GM21723 (cell line): ENCODE measurements around the gene SLAMF6.
"Not testable (repeated sequence)": the region's sequence is repeated elsewhere in the genome, so short reads cannot be mapped to it uniquely, and the experiment has no call there.

Source experiments
- ATAC-seq: cut with Tn5 transposase; IDR thresholded peaks from one replicate; pipeline ENCODE4 v1.9.1; 2021; ENCODE audit warnings: mild to moderate bottlenecking, moderate library complexity; ENCODE audit not compliant: unreplicated experiment

SLAMF6 gene

GRCh38 chr1:160522622-160523345 is at the start of gene SLAMF6:
SLAMF6 (minus strand) TSS chr1:160523255; CDS start chr1:160523192, 63 bp downstream.
- ATAC-seq = peak; percentile 42

- ATAC-seq = no peak
These were observed 47.8 kb upstream of the SLAMF6 start for GRCh38 chr1:160570840-160571239.

DNA sequence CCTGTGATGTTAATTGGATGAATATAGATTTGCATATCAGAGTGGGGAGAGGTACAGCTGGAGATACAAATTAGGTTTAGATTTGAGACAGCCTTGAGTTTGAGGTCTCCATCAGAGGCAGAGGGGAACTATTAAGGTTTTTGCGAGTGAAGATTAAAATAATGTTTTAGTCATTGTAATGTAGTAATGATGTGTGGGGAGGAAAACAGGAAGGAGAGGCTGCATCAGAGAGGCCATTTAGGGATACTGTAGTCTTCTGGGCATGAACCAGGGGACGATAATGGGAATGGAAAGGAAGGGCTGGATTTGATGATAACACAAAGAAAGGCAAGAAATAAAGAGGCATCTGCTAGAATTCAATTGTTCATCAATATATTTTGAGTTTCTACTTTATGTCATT is 46.8 kb upstream of the SLAMF6 start:
- no peak for ATAC-seq

DNA sequence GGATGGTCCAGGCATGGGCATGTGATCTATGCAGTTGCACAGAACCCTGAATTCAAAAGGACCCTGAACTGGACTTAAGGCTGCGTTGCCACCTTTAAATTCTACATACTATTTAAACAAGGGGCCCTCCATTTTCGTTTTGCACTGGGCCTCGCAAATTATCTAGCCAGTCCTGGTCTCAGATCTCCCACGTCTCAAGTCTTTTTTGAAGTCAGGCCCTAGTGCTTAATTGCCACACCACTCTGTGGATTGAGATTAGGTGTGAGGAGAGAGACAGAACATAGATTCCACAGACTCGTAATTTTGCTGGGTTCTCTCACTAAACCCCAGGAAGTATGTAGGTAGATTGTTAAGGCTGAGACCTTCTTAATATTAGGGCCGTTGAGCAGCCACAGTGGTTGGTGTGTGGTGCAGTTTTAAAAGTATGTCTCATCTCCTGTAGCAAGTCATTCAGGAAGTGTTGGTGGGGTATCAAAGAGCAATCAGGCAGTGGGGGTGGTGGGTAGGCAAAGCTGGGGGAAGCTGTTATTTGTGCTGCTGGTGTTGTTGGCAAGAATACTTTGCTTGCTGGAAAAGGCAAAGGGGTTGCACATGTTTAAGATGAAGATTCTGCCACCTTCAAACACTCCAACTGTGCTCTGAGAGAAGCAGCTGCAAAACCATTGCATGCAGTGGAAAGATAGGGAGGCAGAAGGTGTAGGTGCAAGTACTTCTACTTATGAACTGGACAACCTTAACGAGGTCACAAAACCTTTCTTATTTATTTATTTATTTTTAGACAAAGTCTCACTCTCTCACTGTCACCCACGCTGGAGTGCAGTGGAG is 45.0 kb upstream of the SLAMF6 start:
- no peak for ATAC-seq

GRCh38 chr1:160567341-160567740 is 44.3 kb upstream of the SLAMF6 start:
- no peak for ATAC-seq

DNA sequence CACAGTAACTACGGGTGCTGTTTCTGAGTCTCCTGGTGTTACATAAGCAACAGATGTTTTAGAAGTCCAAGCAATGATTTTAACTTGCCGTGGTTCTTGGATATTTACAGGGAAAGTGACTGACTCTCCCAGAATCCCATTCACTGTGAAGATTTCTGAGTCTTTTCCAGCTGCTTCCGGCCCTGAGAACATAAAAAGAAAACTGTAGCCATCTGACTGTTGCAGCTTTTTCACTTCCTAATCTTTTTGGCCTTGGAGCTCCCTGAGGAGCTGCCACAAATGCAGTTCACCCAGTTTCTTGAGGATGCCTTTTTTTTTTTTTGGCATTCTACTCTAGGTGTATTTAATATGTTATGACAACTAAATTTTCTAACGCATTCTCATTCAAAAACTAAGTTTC is 42.5 kb upstream of the SLAMF6 start:
- ATAC-seq = no peak

DNA sequence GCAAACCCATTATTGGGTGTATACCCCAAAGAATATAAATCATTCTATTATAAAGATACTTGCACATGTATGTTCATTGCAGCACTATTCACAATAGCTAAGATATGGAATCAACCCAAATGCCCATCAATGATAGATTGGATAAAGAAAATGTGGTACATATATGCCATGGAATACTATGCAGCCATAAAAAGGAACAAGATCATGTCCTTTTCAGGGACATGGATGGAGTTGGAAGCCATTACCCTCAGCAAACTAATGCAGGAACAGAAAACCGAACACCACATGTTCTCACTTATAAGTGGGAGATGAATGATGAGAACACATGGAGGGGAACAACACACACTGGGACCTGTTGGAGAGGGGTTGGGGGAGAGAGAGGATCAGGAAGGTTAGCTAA is 40.2 kb upstream of the SLAMF6 start:
- not testable (repeated sequence) for ATAC-seq

GRCh38 chr1:160562745-160563144 is 39.7 kb upstream of the SLAMF6 start:
- not testable (repeated sequence) for ATAC-seq

DNA sequence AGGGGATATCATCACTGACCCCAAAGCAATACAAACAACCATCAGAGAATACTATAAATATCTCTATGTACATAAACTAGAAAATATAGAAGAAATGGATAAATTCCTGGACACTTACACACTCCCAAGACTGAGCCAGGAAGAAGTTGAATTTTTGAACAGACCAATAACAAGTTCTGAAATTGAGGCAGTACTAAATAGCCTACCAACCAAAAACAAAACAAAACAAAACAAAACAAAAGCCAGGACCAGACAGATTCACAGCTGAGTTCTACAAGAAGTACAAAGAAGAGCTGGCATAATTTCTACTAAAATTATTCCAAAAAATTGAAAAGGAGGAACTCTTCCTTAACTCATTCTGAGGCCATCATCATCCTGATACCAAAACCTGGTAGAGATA is 37.8 kb upstream of the SLAMF6 start:
- no peak for ATAC-seq

DNA sequence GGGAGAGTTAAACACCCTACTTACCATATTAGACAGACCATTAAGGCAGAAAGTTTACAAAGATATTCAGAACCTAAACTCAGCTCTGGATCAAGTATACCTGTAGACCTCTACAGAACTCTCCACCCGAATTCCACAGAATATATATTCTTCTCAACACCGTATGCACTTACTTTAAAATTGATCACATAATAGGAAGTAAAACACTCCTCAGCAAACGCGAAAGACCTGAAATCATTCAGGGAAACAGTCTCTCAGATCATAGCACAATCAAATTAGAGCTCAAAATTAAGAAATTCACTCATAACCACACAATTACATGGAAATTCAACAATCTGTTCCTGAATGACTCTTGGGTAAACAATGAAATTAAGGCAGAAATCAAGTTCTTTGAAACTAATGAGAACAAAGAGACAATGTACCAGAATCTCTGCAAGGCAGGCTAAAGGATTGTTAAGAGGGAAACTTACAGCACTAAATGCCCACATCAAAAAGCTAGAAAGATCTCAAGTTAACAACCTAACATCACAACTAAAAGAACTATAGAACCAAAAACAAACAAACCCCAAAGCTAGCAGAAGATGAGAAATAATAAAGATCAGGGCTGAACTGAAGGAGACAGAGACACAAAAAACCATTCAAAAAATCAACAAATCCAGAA is 37.1 kb upstream of the SLAMF6 start:
- no peak for ATAC-seq

DNA sequence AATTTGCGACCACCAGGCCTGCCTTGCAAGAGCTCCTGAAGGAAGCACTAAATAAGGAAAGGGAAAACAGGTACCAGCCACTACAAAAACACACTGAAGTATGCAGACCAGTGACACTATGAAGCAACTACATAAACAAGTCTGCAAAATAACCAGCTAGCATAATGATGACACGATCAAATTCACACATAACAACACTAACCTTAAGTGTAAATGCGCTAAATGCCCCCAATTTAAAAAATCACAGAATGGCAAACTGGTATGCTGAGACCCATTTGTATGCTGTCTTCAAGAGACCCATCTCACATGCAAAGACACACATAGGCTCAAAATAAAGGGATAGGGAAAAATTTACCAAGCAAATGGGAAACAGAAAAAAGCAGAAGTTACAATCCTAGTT is 36.4 kb upstream of the SLAMF6 start:
- not testable (repeated sequence) for ATAC-seq

DNA sequence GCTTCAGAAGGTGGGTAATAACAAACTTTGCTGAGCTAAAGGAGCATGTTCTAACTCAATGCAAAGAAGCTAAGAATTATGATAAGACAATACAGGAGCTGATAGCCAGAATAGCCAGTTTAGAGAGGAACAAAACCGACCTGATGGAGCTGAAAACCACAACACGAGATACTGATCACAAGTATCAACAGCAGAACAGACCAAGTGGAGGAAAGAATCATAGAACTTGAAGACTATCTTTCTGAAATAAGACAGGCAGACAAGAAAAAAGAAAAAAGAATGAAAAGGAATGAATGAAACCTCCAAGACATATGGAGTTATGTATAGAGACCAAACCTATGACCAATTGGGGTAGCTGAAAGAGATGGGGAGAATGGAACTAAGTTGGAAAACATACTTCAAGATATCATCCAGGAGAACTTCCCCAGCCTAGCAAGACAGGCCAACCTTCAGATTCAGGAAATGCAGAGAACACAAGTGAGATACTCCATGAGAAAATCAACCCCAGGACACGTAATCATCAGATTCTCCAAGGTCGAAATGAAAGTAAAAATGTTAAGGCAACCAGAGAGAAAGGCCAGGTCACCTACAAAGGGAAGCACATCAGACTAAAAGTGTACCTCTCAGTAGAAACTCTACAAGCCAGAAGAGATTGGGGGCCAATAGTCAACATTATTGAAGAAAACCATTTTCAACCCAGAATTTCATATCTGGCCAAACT is 35.8 kb upstream of the SLAMF6 start:
- no peak for ATAC-seq

- ATAC-seq = no peak
These were observed 30.7 kb upstream of the SLAMF6 start for GRCh38 chr1:160553778-160554177.

DNA sequence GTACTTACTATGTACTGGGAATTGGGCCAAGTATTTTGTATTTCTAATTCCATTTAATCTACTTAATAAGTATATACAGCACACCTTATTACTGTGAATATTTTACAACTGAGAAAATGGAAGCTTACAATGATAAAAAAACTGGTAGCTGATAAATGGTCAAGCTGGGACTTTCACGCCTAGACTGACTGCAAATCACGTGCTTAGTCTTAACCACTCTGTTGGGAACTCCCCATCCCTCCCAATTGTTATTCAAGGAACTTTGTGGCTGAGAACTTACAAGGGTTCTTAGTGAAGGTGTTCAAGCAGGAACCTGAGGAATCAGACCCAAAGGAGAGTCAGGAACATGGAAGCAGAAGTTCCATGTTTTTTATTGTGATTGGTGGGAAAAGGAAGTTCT is 29.4 kb upstream of the SLAMF6 start:
- ATAC-seq = no peak

DNA sequence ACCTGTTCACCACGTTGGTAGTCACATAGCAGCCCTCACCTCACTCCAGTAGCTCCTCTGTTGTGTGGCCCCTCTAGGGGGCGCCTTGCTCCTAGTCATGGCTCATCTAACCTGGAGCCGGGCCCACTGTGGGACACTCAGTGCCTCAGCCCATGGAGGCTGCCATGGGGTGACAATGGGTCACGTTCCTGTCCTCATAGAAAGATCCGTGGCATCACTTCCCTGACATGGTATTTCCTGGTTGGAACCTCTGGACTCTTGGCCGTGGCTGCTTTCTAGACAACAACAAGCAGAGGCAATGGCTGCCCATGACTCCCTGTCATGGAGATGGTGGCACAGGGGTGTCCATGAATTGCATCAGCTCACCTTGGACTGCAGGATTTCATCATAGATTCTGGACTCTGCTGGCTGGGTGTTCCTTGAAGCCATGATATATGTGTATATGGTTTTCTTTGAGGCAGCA is 27.5 kb upstream of the SLAMF6 start:
- no peak for ATAC-seq

DNA sequence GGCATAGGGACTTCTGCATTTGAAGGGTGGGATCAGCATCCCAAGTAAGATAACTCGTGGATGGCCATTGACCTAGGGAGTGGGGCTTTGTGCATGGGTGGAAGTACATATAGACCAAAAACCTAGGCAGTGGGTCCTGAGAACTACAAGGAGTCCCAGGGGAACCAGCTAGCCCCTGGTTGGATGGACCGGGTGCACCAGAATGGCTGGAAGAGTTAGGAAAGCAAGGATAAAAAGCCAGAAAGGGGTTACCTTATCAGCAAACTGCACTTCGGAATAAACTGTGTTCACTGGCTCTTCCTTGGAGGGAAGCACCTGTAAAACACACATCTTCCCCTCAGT is 26.6 kb upstream of the SLAMF6 start:
- ATAC-seq = no peak

- peak; percentile 51 for ATAC-seq
These were observed 26.1 kb upstream of the SLAMF6 start for GRCh38 chr1:160548960-160549664.

- ATAC-seq = peak; percentile 47
These were observed 25.1 kb upstream of the SLAMF6 start for GRCh38 chr1:160548183-160548582.

GRCh38 chr1:160547422-160547821 is 24.4 kb upstream of the SLAMF6 start:
- no peak for ATAC-seq

GRCh38 chr1:160546942-160547341 is 23.9 kb upstream of the SLAMF6 start:
- ATAC-seq = no peak
